KMS-11 (cell line): ENCODE results near the gene CBX1.
A peak's percentile ranks its signal among the peaks of the same experiment; 100 is the strongest.

Source experiments
- H2AFZ ChIP-seq: fragments of 200-600 bp; sonication (generic); 2 replicates; pipeline ENCODE4 v1.6.1; 2016; ENCODE audit warnings: antibody characterized with exemption, mixed run types, low read depth
- H3K27ac ChIP-seq: fragments of 200-600 bp; sonication (generic); 2 replicates; pipeline ENCODE4 v1.6.1; 2016; ENCODE audit warnings: mild to moderate bottlenecking, mixed run types
- H3K27me3 ChIP-seq: fragments of 200-600 bp; sonication (generic); 2 replicates; pipeline ENCODE4 v1.6.1; 2017; ENCODE audit warnings: mild to moderate bottlenecking, low read depth, mixed run types, moderate library complexity; ENCODE audit not compliant: insufficient read depth
- H3K36me3 ChIP-seq: fragments of 200-600 bp; sonication (generic); 2 replicates; pipeline ENCODE4 v1.6.1; 2017; ENCODE audit warnings: mild to moderate bottlenecking, mixed run types; ENCODE audit not compliant: insufficient read depth
- H3K4me1 ChIP-seq: fragments of 200-600 bp; sonication (generic); 2 replicates; pipeline ENCODE4 v1.6.1; 2016; ENCODE audit warnings: mild to moderate bottlenecking, low read depth, mixed run types; ENCODE audit not compliant: poor library complexity, severe bottlenecking
- H3K4me2 ChIP-seq: fragments of 200-600 bp; sonication (generic); 2 replicates; pipeline ENCODE4 v1.7.0; 2016; ENCODE audit warnings: mild to moderate bottlenecking, mixed run types
- H3K4me3 ChIP-seq: fragments of 200-600 bp; sonication (generic); IDR thresholded peaks from 2 replicates; pipeline ENCODE4 v1.6.1; 2017; ENCODE audit warnings: low read depth, low read length, mixed read lengths; ENCODE audit not compliant: insufficient read depth
- H3K79me2 ChIP-seq: fragments of 200-600 bp; sonication (generic); 2 replicates; pipeline ENCODE4 v1.6.1; 2016; ENCODE audit warnings: low read depth, mixed run types; ENCODE audit not compliant: insufficient read depth
- H3K9ac ChIP-seq: fragments of 200-600 bp; sonication (generic); 2 replicates; pipeline ENCODE4 v1.6.1; 2016; ENCODE audit warnings: mild to moderate bottlenecking, mixed run types
- H4K20me1 ChIP-seq: fragments of 200-600 bp; sonication (generic); 2 replicates; pipeline ENCODE4 v1.6.1; 2016; ENCODE audit warnings: mild to moderate bottlenecking, mixed run types; ENCODE audit not compliant: insufficient read depth
- CTCF ChIP-seq: fragments of 200-600 bp; sonication (generic); conservative IDR thresholded peaks from 2 replicates; pipeline ENCODE4 v1.6.1; 2017; ENCODE audit warnings: low read depth, mild to moderate bottlenecking, antibody characterized with exemption, low read length, moderate library complexity, mixed read lengths

Gene CBX1

GRCh38 chr17:48101012-48101720 is at the start of gene CBX1:
Gene CBX1 (minus strand): TSS chr17:48101478. CDS start chr17:48077004, 24,474 bp downstream.
- Histone ChIP-seq H3K4me1 (peaks cover 49% of the 10 kb centered on the region), H4K20me1 (no peaks in the 10 kb centered on the region), H3K9ac (peak within 1 kb of the TSS; percentile 64), H3K79me2 (peaks cover 48% of the 10 kb centered on the region), H3K36me3 (no peaks in the 10 kb centered on the region), H3K27me3 (no peaks in the 10 kb centered on the region), H3K27ac (peak within 1 kb of the TSS; percentile 70), H2AFZ (peak within 1 kb of the TSS; percentile 86), H3K4me3 (no peak within 1 kb of the TSS), H3K4me2 (peak within 1 kb of the TSS; percentile 77)
- no peak for TF ChIP-seq CTCF

- Histone ChIP-seq H3K27ac (no peak overlapping the region), H3K4me3 (no peak overlapping the region), H3K9ac (no peak overlapping the region), H3K4me2 (no peak overlapping the region), H4K20me1 (no peaks in the 10 kb centered on the region), H3K27me3 (no peaks in the 10 kb centered on the region), H3K79me2 (no peaks in the 10 kb centered on the region), H3K4me1 (peaks cover 3% of the 10 kb centered on the region), H3K36me3 (no peaks in the 10 kb centered on the region), H2AFZ (no peak overlapping the region)
- no peak for TF ChIP-seq CTCF
Measured at GRCh38 chr17:48150597-48151001, 49.3 kb upstream of the CBX1 start.

GRCh38 chr17:48149787-48150463 is 48.6 kb upstream of the CBX1 start:
- Histone ChIP-seq H3K4me1 (peaks cover 6% of the 10 kb centered on the region), H2AFZ (no peak overlapping the region), H4K20me1 (no peaks in the 10 kb centered on the region), H3K9ac (no peak overlapping the region), H3K4me2 (no peak overlapping the region), H3K27me3 (no peaks in the 10 kb centered on the region), H3K27ac (no peak overlapping the region), H3K79me2 (no peaks in the 10 kb centered on the region), H3K4me3 (no peak overlapping the region), H3K36me3 (no peaks in the 10 kb centered on the region)
- no peak for TF ChIP-seq CTCF

- Histone ChIP-seq H3K9ac (no peak overlapping the region), H3K4me2 (no peak overlapping the region), H3K4me3 (no peak overlapping the region), H3K27me3 (no peaks in the 10 kb centered on the region), H3K36me3 (no peaks in the 10 kb centered on the region), H3K79me2 (no peaks in the 10 kb centered on the region), H4K20me1 (no peaks in the 10 kb centered on the region), H3K4me1 (peaks cover 6% of the 10 kb centered on the region), H3K27ac (no peak overlapping the region), H2AFZ (no peak overlapping the region)
- TF ChIP-seq CTCF, result no peak
Measured at GRCh38 chr17:48148854-48149786, 47.8 kb upstream of the CBX1 start.
